Trophoblast cell (in vitro differentiated cells and primary cell): ENCODE results near the gene PRM3.

Source experiments
- DNase-seq, 2 donors: peaks; one replicate each; pipeline ENCODE4 v3.0.0-alpha.2; 2016
- H2AFZ ChIP-seq: 2 replicates; pipeline ENCODE4 v1.6.1; 2013; ENCODE audit warnings: low read length, moderate library complexity, mild to moderate bottlenecking; ENCODE audit not compliant: insufficient read depth, poor library complexity
- H2AK5ac ChIP-seq: 2 replicates; pipeline ENCODE4 v1.6.1; 2013; ENCODE audit warnings: mild to moderate bottlenecking, low read length
- H2BK120ac ChIP-seq: 2 replicates; pipeline ENCODE4 v1.6.1; 2013; ENCODE audit warnings: low read length, mild to moderate bottlenecking, moderate library complexity; ENCODE audit not compliant: insufficient read depth, poor library complexity
- H2BK12ac ChIP-seq: 2 replicates; pipeline ENCODE4 v1.6.1; 2013; ENCODE audit warnings: mild to moderate bottlenecking, low read length, moderate library complexity
- H2BK5ac ChIP-seq: 2 replicates; pipeline ENCODE4 v1.6.1; 2013; ENCODE audit warnings: low read length, low read depth, moderate library complexity, mild to moderate bottlenecking; ENCODE audit not compliant: poor library complexity
- H3K14ac ChIP-seq: 2 replicates; pipeline ENCODE4 v1.6.1; 2013; ENCODE audit warnings: mild to moderate bottlenecking, low read length
- H3K18ac ChIP-seq: 2 replicates; pipeline ENCODE4 v1.6.1; 2013; ENCODE audit warnings: mild to moderate bottlenecking, low read length
- H3K23ac ChIP-seq: 2 replicates; pipeline ENCODE4 v1.6.1; 2013; ENCODE audit warnings: low read length
- H3K27ac ChIP-seq: 2 replicates; pipeline ENCODE4 v1.5.1; 2013; ENCODE audit warnings: low read depth, mild to moderate bottlenecking, inconsistent platforms, low read length, moderate library complexity
- H3K27me3 ChIP-seq: 2 replicates; pipeline ENCODE4 v1.6.1; 2013; ENCODE audit warnings: inconsistent platforms, mild to moderate bottlenecking, low read length, moderate library complexity; ENCODE audit not compliant: insufficient read depth
- H3K36me3 ChIP-seq, 2 experiments: 1 replicate in 1 of 2; 2 replicates in 1 of 2; pipeline ENCODE4 v1.6.1; 2013; ENCODE audit warnings: low read length in 2 of 2, mild to moderate bottlenecking in 2 of 2, moderate library complexity in 1 of 2; ENCODE audit not compliant: insufficient read depth in 2 of 2, control insufficient read depth in 1 of 2
- H3K4ac ChIP-seq: 2 replicates; pipeline ENCODE4 v1.6.1; 2013; ENCODE audit warnings: low read depth, mild to moderate bottlenecking, low read length, moderate library complexity
- H3K4me1 ChIP-seq, 2 experiments: 1 replicate in 1 of 2; 2 replicates in 1 of 2; pipeline ENCODE4 v1.6.1; 2013; ENCODE audit warnings: low read length in 2 of 2, mild to moderate bottlenecking in 2 of 2, moderate library complexity in 1 of 2; ENCODE audit not compliant: insufficient read depth in 2 of 2, control insufficient read depth in 1 of 2
- H3K4me2 ChIP-seq: 2 replicates; pipeline ENCODE4 v1.6.1; 2013; ENCODE audit warnings: inconsistent platforms, mild to moderate bottlenecking, low read length, moderate library complexity
- H3K4me3 ChIP-seq: 2 replicates; pipeline ENCODE4 v1.5.1; 2013; ENCODE audit warnings: mild to moderate bottlenecking, low read depth, low read length, inconsistent platforms
- H3K79me1 ChIP-seq: one replicate; pipeline ENCODE4 v1.6.1; 2013; ENCODE audit warnings: low read length
- H3K79me2 ChIP-seq: 2 replicates; pipeline ENCODE4 v1.6.1; 2013; ENCODE audit warnings: low read length, mild to moderate bottlenecking; ENCODE audit not compliant: control insufficient read depth, insufficient read depth, poor library complexity
- H3K9ac ChIP-seq: 2 replicates; pipeline ENCODE4 v1.6.1; 2013; ENCODE audit warnings: mild to moderate bottlenecking, low read length
- H3K9me3 ChIP-seq: 2 replicates; pipeline ENCODE4 v1.6.1; 2013; ENCODE audit warnings: low read depth, mild to moderate bottlenecking, control low read depth, inconsistent platforms, low read length; ENCODE audit not compliant: insufficient read depth
- H4K12ac ChIP-seq: 2 replicates; pipeline ENCODE4 v1.6.1; 2013; ENCODE audit warnings: low read depth, mild to moderate bottlenecking, low read length, moderate library complexity
- H4K8ac ChIP-seq: 2 replicates; pipeline ENCODE4 v1.6.1; 2013; ENCODE audit warnings: low read depth, mild to moderate bottlenecking, low read length, moderate library complexity
- H4K91ac ChIP-seq: one replicate; pipeline ENCODE4 v1.6.1; 2013; ENCODE audit warnings: low read depth, mild to moderate bottlenecking, low read length, moderate library complexity
- WGBS: extraction: QIAGEN DNeasy Blood & Tissue Kit; methylation state at CpG from one replicate; pipeline ENCODE4 v1.1.7; 2013; ENCODE audit warnings: missing lambda C conversion rate; ENCODE audit not compliant: insufficient read length, insufficient coverage; ENCODE audit errors: extremely low coverage; 5-methylcytosine and 5-hydroxymethylcytosine counted together

Gene PRM3

GRCh38 chr16:11242658-11243057 is 30.8 kb downstream of the PRM3 start:
- Histone ChIP-seq H3K4me2 (no peak overlapping the region), H3K4me1 (no peaks in the 10 kb centered on the region), H4K12ac (no peak overlapping the region), H3K4me3 (no peak overlapping the region), H2BK120ac (no peak overlapping the region), H3K23ac (no peak overlapping the region), H3K18ac (no peak overlapping the region), H3K4ac (no peak overlapping the region), H4K91ac (no peak overlapping the region), H2BK5ac (no peak overlapping the region), H3K9ac (no peak overlapping the region), H3K27me3 (no peaks in the 10 kb centered on the region), H3K9me3 (no peaks in the 10 kb centered on the region), H3K79me2 (no peaks in the 10 kb centered on the region), H3K14ac (no peak overlapping the region), H3K27ac (no peak overlapping the region), H2BK12ac (no peak overlapping the region), H2AK5ac (no peak overlapping the region), H2AFZ (no peak overlapping the region), H3K36me3 (no peaks in the 10 kb centered on the region), H4K8ac (no peak overlapping the region), H3K79me1 (no peaks in the 10 kb centered on the region)
- DNase-seq: no peak
- WGBS: no CpG with 5 or more reads among the region's 12 CpGs

- H3K4ac ChIP-seq: no peak overlapping the region
- no peak overlapping the region for H3K18ac ChIP-seq
- H4K91ac ChIP-seq: no peak overlapping the region
- no CpG with 5 or more reads among the region's 5 CpGs for WGBS
- H3K4me2 ChIP-seq: no peak overlapping the region
- no peak overlapping the region for H3K9ac ChIP-seq
- no peak overlapping the region for H2BK12ac ChIP-seq
- H3K4me1 ChIP-seq: no peaks in the 10 kb centered on the region
- no peak overlapping the region for H2AFZ ChIP-seq
- H4K12ac ChIP-seq: no peak overlapping the region
- no peak overlapping the region for H3K27ac ChIP-seq
- H3K23ac ChIP-seq: no peak overlapping the region
- H3K4me3 ChIP-seq: no peak overlapping the region
- H3K79me1 ChIP-seq: no peaks in the 10 kb centered on the region
- no peak overlapping the region for H3K14ac ChIP-seq
- H2BK120ac ChIP-seq: no peak overlapping the region
- H3K27me3 ChIP-seq: no peaks in the 10 kb centered on the region
- H2BK5ac ChIP-seq: no peak overlapping the region
- H3K9me3 ChIP-seq: no peaks in the 10 kb centered on the region
- DNase-seq: no peak
- H2AK5ac ChIP-seq: no peak overlapping the region
- no peaks in the 10 kb centered on the region for H3K79me2 ChIP-seq
- no peak overlapping the region for H4K8ac ChIP-seq
- H3K36me3 ChIP-seq: no peaks in the 10 kb centered on the region
Measured at GRCh38 chr16:11241480-11242204, 31.8 kb downstream of the PRM3 start.

- H4K8ac ChIP-seq: no peak overlapping the region
- no peak for DNase-seq
- H2BK12ac ChIP-seq: no peak overlapping the region
- no peaks in the 10 kb centered on the region for H3K9me3 ChIP-seq
- no peaks in the 10 kb centered on the region for H3K27me3 ChIP-seq
- H3K4ac ChIP-seq: no peak overlapping the region
- no peak overlapping the region for H3K18ac ChIP-seq
- H3K79me2 ChIP-seq: no peaks in the 10 kb centered on the region
- H2BK5ac ChIP-seq: no peak overlapping the region
- no CpG with 5 or more reads among the region's 10 CpGs for WGBS
- no peak overlapping the region for H3K4me2 ChIP-seq
- no peak overlapping the region for H3K27ac ChIP-seq
- H4K91ac ChIP-seq: no peak overlapping the region
- no peak overlapping the region for H3K14ac ChIP-seq
- no peaks in the 10 kb centered on the region for H3K36me3 ChIP-seq
- H2AFZ ChIP-seq: no peak overlapping the region
- H4K12ac ChIP-seq: no peak overlapping the region
- H3K79me1 ChIP-seq: no peaks in the 10 kb centered on the region
- no peaks in the 10 kb centered on the region for H3K4me1 ChIP-seq
- no peak overlapping the region for H2BK120ac ChIP-seq
- no peak overlapping the region for H3K23ac ChIP-seq
- no peak overlapping the region for H3K4me3 ChIP-seq
- no peak overlapping the region for H3K9ac ChIP-seq
- no peak overlapping the region for H2AK5ac ChIP-seq
Measured at GRCh38 chr16:11240636-11241473, 32.6 kb downstream of the PRM3 start.

GRCh38 chr16:11239644-11240632 is 33.5 kb downstream of the PRM3 start:
- Histone ChIP-seq H3K23ac (no peak overlapping the region), H3K4me3 (no peak overlapping the region), H4K12ac (no peak overlapping the region), H2BK12ac (no peak overlapping the region), H3K36me3 (no peaks in the 10 kb centered on the region), H3K4me1 (no peaks in the 10 kb centered on the region), H3K9ac (no peak overlapping the region), H2BK5ac (no peak overlapping the region), H3K27me3 (no peaks in the 10 kb centered on the region), H3K4ac (no peak overlapping the region), H4K91ac (no peak overlapping the region), H3K27ac (no peak overlapping the region), H2AFZ (no peak overlapping the region), H3K9me3 (no peaks in the 10 kb centered on the region), H3K79me2 (no peaks in the 10 kb centered on the region), H2AK5ac (no peak overlapping the region), H3K79me1 (no peaks in the 10 kb centered on the region), H3K18ac (no peak overlapping the region), H2BK120ac (no peak overlapping the region), H4K8ac (no peak overlapping the region), H3K14ac (no peak overlapping the region), H3K4me2 (no peak overlapping the region)
- no CpG with 5 or more reads among the region's 10 CpGs for WGBS
- no peak for DNase-seq
